Neural crest cell (in vitro differentiated cells): ENCODE results near the gene FHOD3. TPM values are rescaled to one million over a fixed set of nuclear protein-coding genes. Genes with fewer than 3 reads are reported as not detected.

Experiments
- DNase-seq: peaks from one replicate; pipeline ENCODE4 v3.0.0; 2021; ENCODE audit warnings: low read depth, mixed read lengths, low spot score
- H3K27ac Mint-ChIP-seq: one replicate; pipeline ENCODE4 v1.8.0; 2021; ENCODE audit warnings: mild to moderate bottlenecking, mixed read lengths; ENCODE audit not compliant: unreplicated experiment
- H3K27me3 Mint-ChIP-seq: 2 replicates; pipeline ENCODE4 v1.8.0; 2021; ENCODE audit warnings: low read depth, mild to moderate bottlenecking, mixed read lengths
- H3K36me3 Mint-ChIP-seq: 2 replicates; pipeline ENCODE4 v1.8.0; 2021; ENCODE audit warnings: low read depth, mild to moderate bottlenecking, mixed read lengths
- H3K4me1 Mint-ChIP-seq: 2 replicates; pipeline ENCODE4 v1.8.0; 2021; ENCODE audit warnings: mixed read lengths
- H3K4me3 Mint-ChIP-seq: one replicate; pipeline ENCODE4 v1.8.0; 2021; ENCODE audit warnings: mild to moderate bottlenecking, mixed read lengths
- H3K9me3 Mint-ChIP-seq: 2 replicates; pipeline ENCODE4 v1.8.0; 2021; ENCODE audit warnings: mixed read lengths
- total RNA-seq: library from RNA; stranded (reverse); gene quantifications from 2 replicates; pipeline ENCODE4 v1.2.1, GENCODE V29; 2021
- TF ChIP-seq, protein P1 (sequence below): fragments of 200-600 bp; sonication (generic); conservative IDR thresholded peaks from 2 replicates; pipeline ENCODE4 v1.5.0; 2021; ENCODE audit warnings: antibody characterized with exemption, mild to moderate bottlenecking

FHOD3 gene
- total RNA-seq, 1 donor from 2014 or later = 28.6 TPM

DNA sequence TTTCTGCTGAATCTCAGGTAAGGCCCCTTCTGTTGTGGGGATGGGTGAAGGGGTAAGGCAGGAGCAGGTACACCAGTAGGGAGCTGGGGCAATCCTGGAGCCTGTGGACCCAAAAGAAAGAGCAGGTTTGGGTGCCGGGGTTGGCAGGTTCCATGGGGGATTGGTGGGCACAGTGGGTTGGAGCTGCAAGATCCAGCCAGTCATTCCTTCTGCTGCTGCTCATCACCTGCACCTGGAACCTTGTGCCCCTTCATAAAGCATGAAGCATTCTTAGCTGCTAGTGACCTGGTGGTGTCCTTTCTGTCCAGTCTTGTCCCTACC lies 24.9 kb downstream of the FHOD3 start:
- H3K27me3 Mint-ChIP-seq = no peaks in the 10 kb centered on the region
- no peak for DNase-seq
- H3K27ac Mint-ChIP-seq = no peak overlapping the region
- H3K4me1 Mint-ChIP-seq = no peaks in the 10 kb centered on the region
- peaks cover 19% of the 10 kb centered on the region for H3K36me3 Mint-ChIP-seq
- H3K4me3 Mint-ChIP-seq = no peak overlapping the region
- TF ChIP-seq, protein P1, sequence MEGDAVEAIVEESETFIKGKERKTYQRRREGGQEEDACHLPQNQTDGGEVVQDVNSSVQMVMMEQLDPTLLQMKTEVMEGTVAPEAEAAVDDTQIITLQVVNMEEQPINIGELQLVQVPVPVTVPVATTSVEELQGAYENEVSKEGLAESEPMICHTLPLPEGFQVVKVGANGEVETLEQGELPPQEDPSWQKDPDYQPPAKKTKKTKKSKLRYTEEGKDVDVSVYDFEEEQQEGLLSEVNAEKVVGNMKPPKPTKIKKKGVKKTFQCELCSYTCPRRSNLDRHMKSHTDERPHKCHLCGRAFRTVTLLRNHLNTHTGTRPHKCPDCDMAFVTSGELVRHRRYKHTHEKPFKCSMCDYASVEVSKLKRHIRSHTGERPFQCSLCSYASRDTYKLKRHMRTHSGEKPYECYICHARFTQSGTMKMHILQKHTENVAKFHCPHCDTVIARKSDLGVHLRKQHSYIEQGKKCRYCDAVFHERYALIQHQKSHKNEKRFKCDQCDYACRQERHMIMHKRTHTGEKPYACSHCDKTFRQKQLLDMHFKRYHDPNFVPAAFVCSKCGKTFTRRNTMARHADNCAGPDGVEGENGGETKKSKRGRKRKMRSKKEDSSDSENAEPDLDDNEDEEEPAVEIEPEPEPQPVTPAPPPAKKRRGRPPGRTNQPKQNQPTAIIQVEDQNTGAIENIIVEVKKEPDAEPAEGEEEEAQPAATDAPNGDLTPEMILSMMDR = no peak
- H3K9me3 Mint-ChIP-seq = peaks cover 12% of the 10 kb centered on the region

DNA sequence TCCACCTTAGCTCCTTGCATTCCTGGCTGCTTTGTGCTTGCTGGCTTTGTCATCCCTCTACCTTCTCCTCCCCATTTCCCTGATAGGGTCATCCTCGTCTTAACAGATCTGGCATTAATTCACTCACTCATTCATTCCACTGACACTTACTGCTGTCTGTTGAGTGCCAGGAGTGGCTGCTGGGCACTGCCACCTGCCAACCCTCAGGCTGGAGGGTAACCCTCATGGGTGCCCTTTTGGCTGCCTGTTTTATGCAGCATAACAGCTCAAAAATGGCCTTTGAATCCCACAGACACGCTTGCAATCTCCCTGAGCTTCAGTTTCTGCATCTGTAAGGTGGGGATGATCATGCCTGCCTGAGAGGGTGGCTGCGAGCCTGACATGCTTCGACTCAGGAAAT lies 25.2 kb downstream of the FHOD3 start:
- DNase-seq = no peak
- H3K4me3 Mint-ChIP-seq = no peak overlapping the region
- TF ChIP-seq, protein P1 = no peak

DNA sequence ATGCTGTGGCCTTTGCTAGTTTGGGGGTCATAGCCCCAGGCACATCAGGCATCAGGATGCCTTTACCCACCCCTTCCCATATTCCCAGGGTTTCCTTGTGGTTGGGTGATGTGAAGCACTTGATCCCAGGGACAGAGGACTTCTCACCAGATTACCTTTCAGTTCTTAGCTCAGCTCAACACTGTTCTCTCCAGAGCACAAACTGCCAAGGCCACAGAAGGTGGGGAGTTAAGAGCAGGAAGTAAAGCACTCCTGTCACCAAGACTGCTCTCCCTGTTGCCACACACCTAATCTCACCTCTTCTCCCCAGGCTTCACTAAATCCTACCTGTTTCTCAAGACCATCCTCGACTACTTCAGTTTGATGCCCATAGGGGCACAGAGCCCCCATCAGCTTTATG lies 25.9 kb downstream of the FHOD3 start:
- Mint-ChIP-seq H3K27ac (no peak overlapping the region), H3K4me1 (no peaks in the 10 kb centered on the region), H3K36me3 (peaks cover 16% of the 10 kb centered on the region), H3K27me3 (no peaks in the 10 kb centered on the region), H3K9me3 (peaks cover 7% of the 10 kb centered on the region), H3K4me3 (no peak overlapping the region)
- no peak for DNase-seq
- TF ChIP-seq, protein P1 = no peak

More for the DNA sequence above, 25.2 kb downstream of the FHOD3 start:
- no peaks in the 10 kb centered on the region for H3K4me1 Mint-ChIP-seq
- H3K27ac Mint-ChIP-seq = no peak overlapping the region
- H3K36me3 Mint-ChIP-seq = peaks cover 18% of the 10 kb centered on the region
- peaks cover 9% of the 10 kb centered on the region for H3K9me3 Mint-ChIP-seq
- no peaks in the 10 kb centered on the region for H3K27me3 Mint-ChIP-seq

DNA sequence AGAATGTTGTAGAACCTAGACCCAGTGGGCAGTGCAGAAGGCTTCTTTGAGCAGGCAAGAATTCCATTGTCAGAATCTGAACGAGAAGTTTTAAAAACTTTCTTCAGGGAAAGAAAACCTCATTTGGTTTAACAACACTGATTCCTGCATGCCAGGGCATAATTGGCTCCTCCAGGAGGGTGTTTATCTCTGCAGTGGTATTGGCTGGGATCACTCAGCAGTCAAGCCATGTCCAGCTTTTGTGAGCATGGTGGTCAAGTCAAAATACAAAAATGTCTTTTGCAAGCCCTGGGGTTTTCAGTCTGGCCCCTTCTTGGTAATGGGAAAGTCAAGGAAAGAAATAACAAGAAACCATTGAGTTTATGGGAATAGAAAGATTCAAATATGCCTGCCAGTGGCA lies 28.3 kb downstream of the FHOD3 start:
- Mint-ChIP-seq H3K9me3 (no peaks in the 10 kb centered on the region), H3K36me3 (peaks cover 2% of the 10 kb centered on the region), H3K4me1 (peaks cover 6% of the 10 kb centered on the region), H3K27ac (peak overlapping the region; percentile 10), H3K4me3 (no peak overlapping the region), H3K27me3 (no peaks in the 10 kb centered on the region)
- TF ChIP-seq, protein P1 = no peak
- no peak for DNase-seq

DNA sequence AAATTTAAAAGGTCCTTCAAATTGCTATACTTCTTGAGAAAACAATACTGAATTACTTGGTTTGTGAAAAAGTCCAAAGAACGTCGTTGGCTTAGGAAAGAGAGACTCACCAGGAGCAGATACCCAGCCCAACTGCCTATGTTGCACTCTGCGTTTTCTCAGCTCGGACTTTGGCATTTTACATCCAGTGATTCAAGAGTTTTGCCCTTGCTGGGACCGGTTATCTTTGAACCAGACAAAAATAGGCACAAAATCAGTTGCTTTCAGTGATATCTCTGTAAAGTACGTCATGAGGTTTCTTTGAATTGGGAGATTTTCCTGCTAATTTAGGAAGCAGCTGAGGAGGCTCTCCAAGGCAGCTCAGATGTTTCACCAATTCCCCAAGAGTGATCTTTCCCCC lies 29.3 kb downstream of the FHOD3 start:
- H3K4me3 Mint-ChIP-seq = no peak overlapping the region
- peaks cover 2% of the 10 kb centered on the region for H3K36me3 Mint-ChIP-seq
- no peak overlapping the region for H3K27ac Mint-ChIP-seq
- no peaks in the 10 kb centered on the region for H3K27me3 Mint-ChIP-seq
- TF ChIP-seq, protein P1 = no peak
- peaks cover 12% of the 10 kb centered on the region for H3K4me1 Mint-ChIP-seq
- H3K9me3 Mint-ChIP-seq = no peaks in the 10 kb centered on the region
- DNase-seq = no peak
